GM18505 (cell line): Measurements from ENCODE around the gene SP6.

Source experiments
- ATAC-seq: cut with Tn5 transposase; IDR thresholded peaks from one replicate; pipeline ENCODE4 v1.9.1; 2021; ENCODE audit not compliant: unreplicated experiment
- POLR2A ChIP-seq: IDR thresholded peaks from 4 replicates; pipeline ENCODE4 v1.6.1; 2011; ENCODE audit warnings: borderline replicate concordance; ENCODE audit not compliant: insufficient read depth, insufficient read length; ENCODE audit errors: extremely low read depth

Gene SP6

DNA sequence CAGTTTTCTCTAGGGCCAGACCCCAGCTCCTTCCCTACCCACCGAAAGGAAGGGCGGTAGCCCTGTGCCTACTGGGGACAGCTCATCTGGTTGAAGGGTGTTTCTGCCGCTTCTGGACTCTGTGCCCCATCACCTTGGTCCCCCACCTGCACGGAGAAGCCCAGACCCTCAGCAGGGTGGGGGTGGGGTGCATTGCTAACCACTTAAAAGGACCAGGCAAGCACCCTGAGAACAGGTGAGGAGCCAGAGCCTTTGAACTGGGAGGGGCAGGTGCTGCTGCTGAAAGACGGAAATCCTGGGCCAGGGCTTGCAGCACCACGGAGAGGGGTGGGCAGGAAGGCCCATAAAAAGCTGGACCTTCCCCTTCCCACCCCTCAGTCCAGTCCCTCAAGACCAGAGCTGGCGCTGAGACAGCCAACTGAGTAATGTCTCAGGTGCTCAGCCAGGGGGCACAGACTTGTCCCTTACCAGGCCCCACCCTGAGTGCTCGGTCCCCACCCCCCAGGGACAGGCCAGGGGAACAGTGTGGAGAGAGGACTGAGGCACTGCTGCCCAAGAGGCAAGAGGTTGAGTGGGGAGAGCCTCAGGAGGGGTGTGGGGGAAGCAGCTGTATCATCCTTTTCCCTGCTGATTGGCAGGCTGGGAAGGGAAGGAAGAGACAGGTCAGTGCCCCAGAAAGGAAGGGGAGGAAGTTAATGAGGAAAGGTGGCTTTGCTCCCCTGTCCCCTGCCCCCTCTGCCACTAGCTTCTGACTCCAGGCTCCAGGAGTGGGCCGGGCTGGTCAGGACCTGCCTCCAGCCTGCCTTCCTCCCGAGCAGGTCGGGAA is 34.2 kb upstream of the SP6 start:
- ATAC-seq = no peak
- no peak for TF ChIP-seq POLR2A

DNA sequence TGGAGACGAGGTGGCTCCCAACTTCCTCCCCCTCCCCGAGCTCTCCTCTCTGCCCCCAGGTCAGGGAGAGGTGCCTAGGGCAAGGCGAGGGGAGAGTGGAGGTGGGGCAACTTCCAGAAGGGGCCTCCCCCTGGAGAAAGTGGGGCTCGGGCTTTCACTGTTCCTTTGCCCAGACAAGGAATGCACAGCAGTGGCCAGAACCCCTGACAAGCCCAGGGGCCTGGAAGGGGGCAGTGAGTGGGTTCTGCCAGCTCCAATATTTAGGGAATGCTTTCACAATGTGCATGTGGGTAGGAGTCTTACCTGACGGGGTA is 33.4 kb upstream of the SP6 start:
- no peak for ATAC-seq
- no peak for TF ChIP-seq POLR2A

DNA sequence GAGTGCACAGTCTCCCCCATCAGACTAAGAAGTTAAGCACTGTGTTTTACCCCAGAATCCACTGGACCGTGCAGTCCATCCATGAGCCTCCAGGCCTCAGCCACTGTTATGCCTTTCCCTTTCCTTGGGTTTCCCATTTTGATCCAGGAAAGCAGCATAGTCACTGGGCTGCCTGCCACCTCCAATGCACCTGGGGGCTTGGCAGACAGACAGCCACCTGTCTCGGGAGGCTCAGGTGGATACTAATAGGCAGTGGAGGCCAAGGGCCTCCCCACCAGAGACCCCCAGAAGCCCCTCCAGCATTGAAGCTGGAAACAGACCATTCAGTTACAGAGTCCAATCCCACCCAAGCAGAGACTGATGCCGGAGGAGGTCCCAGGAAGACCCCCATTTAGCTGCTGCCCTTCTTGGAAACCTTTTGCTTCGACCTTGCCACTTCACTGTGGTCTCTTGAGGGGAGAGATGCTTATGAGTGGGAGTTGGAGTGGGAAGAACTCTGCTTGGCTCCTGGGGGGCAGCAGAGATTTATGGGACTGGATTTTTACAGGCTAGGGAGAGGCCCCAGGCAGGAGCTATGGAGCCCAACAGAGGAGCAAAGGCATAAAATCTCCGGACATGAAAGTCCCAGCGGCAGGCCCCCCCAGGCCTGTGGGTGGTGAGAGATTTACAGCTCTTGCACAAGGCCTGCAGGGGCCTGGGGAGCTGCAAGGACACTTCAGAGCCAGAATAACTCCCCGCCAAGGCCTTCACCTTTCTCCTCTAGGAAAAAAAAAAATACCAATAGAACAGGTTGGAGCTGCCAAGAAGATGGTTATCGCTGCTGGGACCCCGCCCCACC is 32.8 kb upstream of the SP6 start:
- no peak for TF ChIP-seq POLR2A
- ATAC-seq = no peak

DNA sequence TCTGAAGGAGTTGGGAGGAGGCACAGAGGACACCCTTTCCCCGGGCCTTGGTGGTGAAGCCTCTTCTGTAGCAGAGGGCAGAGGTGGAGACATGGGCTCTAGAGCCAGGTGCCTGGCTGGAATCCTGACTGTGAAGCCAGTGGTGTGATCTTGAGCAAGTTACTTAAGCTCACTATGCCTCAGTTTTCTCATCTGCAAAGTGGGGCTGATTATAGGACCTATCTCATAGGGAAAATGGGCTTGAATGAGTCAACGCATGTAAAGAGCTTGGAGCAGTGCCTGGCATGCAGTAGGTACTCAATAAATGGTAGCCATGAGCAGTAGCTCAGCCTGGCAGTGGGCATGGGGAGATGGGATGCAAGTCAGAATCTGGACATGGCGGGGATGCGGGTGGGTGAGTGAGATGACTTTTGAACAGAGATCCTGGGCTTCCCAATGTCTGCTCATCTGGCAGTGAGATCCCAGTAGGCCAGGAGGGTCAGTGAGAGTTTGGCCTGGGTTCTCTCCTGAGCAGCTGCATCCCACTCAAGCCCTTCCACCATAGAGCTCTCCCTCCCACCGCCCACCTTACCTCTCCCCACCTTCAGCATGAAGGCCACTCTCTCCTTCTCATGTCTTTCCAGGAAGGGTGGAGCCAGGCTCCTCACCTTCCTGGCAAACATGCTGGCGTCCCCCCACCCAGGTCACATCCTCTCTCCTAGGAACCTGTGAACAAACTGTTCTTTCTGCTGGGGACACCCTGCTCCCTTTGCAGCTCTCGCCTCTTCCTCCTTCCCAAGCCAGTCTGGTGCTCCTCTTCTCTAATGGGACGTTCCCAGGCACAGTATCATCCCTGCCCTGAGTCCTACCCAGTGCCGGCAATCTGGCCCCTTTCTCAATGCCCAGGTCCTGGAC is 32.0 kb upstream of the SP6 start:
- no peak for ATAC-seq
- no peak for TF ChIP-seq POLR2A

DNA sequence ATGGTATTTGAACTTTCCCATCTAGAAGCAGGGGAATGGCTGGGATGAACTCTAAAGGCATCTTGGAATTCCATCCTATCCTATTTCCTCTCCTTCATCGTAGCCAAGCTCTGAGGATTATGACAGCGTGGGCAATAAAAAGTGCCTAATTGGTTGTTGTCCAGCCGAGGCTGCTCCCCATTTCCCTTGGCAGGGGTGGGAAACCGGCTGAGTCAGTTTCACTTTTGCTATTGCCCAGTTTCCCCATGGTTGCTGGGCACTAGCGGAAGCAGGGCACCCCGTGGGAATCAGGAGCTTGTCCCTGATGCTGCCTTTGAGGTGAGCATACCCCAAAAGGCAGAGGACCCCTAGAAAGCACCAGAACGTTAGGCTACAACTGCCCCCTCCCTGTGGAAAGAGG is 31.3 kb upstream of the SP6 start:
- ATAC-seq = no peak
- no peak for TF ChIP-seq POLR2A

DNA sequence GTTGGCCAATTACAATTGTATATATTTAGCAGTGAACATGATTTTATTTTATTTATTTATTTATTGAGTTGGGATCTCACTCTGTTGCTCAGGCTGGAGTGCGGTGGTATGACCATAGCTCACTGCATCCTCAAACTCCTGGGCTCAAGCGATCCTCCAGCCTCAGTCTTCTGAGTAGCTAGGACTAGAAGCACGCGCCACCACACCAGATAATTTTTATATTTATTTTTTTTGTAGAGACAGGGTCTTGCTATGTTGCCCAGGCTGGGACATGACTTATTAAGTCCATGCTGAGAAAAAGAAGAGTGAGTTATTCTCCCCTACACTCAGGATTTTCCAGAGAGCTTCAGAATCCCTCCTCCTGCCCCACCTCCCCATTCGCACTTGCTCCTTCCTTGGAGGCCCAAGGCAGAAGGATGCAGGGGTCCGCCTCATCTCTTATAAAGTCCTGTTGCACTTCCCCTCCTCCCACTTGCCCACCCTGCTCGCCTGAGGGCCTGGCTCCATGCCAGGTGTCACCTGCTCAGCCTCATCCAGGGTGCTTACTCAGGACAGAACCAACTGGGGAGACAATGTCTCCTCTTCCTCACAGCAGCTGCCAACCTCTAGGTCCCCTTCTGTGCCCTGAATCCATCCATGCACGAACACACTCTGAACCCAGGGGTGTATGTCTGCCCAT is 29.0 kb upstream of the SP6 start:
- no peak for TF ChIP-seq POLR2A
- no peak for ATAC-seq

DNA sequence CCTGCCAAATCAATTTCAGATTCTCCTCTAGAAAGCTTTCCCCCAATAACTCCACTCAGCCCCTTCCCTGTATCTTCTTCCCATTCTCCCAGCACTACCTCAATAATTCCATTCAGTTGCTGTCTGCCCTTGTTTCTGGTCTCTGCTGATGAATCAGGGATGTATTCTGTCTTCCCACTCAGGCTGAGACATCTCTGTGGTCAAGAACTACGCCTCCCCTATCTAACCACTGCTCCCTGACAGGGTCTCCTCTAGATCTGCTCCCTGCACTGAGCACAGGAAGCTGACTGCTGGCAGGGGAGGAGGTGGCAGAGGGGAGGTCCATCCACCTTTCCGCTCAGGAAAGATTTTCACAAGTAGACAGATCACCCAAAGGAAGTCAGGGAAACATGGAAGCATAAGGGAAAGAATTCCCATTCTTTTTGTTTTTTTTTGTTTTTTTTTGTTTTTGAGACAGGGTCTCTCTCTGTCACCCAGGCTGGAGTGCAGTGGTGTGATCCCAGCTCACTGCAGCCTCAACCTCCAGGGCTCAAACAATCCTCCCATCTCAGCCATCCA is 28.1 kb upstream of the SP6 start:
- no peak for TF ChIP-seq POLR2A
- no peak for ATAC-seq

DNA sequence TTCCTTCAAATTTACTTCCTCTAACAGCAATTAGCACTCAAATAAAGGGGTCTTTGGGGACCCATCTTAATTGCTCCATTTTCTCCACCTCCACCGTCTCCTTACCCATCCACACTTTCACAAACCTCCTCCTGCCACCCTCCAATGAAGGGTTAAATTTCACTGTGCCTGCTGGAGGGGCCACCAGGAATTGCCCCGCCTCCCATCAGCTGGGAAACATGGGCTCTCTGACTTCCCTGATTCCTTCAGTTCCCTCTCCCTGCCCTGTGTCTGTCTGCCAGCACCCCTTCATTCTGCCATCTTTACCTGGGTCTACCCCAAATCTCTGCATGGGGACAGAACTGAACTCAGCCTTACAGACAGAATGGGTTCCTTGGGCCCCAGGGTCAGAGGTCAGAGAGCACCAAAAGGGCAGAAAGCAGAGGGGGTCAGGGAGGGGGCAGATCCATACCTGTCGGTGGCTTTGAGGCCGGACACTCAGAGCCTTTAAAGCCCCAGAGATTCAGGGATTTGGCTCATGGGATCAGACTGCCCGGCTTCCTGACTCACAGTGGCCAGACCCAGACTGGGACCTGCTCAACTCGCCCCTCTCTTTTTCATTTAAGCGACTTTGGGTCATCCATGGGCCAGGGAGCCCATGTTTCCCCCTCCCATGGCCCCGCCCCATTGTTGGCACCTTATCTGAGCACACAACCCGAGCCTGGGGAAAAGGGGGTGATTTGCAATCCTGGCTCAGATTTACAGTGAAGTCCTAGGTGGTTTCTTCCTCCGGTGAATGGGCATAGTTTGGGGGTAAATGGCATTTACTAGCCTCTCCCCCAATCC is 27.5 kb upstream of the SP6 start:
- ATAC-seq = no peak
- no peak for TF ChIP-seq POLR2A

DNA sequence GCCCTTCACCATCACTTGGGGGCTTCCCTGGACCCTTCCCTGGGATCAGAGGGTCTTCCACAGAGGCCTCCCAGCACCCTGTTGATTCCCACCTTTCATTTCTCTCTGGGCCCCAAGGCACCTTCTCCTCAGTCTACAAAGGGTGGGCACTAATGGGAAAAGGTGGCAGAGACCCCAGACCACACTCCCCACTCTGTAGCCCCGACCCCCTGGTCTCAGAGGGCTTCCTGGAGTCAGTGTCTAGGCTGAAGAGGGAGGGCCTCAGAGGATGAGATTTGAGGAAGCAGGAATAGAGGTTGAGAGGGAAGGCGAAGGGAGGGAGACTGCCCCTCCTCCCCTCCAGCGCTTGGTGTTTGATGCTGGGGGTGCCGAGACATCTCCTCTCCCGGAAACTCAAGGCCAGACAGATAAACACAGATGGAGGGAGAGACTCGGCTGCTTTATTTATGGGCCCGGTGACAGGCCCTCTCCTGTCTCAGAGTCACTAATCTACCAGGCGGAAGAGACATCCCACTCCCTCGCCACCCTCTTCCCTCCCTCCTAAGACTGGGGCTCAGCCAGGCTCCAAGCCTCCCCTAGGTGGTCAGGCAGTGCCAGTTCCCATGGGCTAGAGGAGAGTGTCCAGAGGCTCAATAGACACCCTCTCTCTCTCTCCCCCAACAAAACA is 26.5 kb upstream of the SP6 start:
- no peak for ATAC-seq
- no peak for TF ChIP-seq POLR2A

DNA sequence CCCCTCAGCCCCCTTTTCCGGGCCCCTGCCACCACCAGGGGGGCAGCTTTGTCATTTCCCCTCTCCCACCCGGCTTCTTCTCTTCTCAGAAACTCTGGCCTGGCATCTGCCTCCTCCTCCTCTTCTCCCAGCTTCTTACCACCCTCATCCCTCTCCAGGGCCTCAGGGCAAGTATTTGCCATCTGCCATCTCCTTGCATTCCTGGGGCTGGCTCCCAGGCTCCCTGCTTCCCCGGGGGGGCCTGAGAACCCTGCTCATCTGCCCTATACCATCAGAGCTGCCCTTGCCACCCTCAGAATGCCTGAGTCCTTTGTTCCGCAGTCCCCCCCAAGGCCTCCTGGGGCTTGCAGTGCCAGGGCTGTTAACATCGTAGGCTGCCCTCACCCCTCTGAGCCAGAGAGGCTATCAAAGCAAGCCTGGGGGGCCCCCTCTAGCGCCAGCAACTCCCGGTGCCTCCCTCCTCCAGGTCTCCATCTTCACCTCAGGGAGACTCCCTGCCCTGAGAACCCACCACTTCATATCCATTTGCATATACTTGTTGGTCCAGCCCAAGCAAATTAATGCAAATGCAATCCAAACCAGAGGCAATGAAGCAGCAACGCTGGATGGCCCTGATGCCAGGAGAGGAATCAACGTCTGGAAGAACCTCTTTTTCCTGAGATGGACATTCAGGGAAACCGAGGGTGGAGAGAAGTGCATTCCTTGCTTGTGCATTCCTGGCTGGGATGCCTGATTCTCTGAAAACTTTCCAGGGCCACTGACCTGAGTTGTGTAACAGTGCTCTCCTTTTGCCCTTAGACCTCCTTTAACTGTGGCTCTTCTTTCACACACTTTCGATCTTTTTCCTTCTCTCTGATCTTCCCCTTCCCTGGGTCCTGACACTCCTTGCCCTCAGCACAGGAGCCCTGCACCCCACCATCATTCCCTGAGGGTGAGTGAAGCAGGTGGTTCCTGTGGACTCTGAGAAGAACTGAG is 24.3 kb upstream of the SP6 start:
- no peak for TF ChIP-seq POLR2A
- ATAC-seq = no peak

DNA sequence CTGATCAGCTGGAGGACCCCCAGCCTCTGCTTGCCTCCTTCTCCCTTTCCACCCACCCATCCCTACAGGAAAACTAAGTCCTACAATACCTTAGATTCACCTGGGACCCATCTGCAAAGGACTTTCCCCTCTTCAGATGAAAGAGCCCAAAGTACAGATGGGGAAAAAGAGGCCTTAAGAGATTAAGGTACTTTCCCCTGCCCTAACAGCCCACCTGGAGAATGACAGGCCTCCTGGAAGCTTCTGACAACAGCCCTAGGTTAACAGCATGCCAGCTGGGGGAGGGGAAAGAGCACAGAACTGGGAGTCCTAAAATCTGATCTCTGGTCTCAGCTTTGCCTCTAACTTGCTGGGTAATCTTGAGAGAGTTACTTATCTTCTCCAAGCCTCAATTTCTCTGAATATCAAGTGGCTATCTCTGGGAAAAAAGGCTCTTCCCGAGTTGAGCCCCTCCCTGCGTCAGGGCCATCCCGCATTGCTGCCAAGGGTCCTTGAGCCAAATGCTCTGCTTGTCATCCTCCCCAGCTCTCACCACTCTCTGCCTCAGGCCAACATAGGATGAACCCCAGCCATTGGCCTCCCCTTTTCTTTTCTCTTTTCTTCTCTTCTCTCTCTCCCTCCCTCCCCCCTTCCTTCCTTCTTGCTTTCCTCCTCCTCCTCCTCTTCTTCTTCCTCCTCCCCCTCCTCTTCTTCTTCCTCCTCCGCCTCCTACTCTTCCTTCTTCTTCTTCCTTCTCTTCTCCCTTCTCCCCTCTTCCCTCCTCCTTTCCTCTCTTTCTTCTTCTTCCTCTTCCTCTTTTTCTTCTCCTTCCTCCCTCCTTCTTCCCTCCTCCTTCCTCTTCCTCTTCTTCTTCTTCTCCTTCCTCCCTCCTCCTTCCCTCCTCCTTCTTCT is 22.5 kb upstream of the SP6 start:
- TF ChIP-seq POLR2A = no peak

More for the DNA sequence above, 22.5 kb upstream of the SP6 start:
- no peak for ATAC-seq
